Measurements from ENCODE around the gene MYPN. TPM values are rescaled to one million over a fixed set of nuclear protein-coding genes. Genes with fewer than 3 reads are reported as not detected.

Gene MYPN
- total and polyA plus RNA-seq, 11 donors = 33.4 to 240 (median 152) TPM

DNA sequence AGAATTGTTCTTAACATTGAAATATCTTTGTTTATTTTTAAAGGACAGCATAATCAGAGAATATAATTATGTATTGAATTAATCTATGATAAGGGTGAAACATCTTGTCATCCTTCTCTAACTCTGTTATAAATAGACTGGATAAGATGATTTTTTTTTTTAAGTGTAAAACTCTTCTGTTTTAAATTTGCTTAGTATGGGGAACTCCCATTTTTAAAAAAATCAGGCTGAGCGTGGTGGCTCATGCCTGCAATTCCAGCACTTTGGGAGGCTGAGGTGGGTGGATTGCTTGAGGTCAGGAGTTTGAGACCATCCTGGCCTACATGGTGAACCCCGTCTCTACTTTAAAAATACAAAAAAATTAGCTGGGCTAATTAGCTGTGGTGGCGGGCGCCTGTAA lies 24.8 kb upstream of the MYPN start:
- DNase-seq (no peak), ATAC-seq (no peak)
- Histone ChIP-seq H3K4me3 (no peak overlapping the region), H3K36me3 (no peaks in the 10 kb centered on the region), H3K9me3 (no peaks in the 10 kb centered on the region), H3K27ac (peak overlapping the region in 7 of 12 donors; percentile 4 to 50 (median 42)), H3K27me3 (no peaks in the 10 kb centered on the region), H3K4me1 (peaks cover 0 to 26% (median 0%) of the 10 kb centered on the region in 12 donors)
- intact Hi-C loops (cut with DNase I) = loop anchor here in 7 of 10 donors (5.0 to 10.0 kb wide), 3 partner anchors 73 to 220 kb away; no protein-coding TSS in a partner anchor
- WGBS, 4 donors = 76 to 85% (median 78%) methylated on average over 4 of the region's 4 CpGs
- no peak for TF ChIP-seq POLR2A (IDR thresholded peaks at IDR 0.05)
- TF ChIP-seq, protein P1, sequence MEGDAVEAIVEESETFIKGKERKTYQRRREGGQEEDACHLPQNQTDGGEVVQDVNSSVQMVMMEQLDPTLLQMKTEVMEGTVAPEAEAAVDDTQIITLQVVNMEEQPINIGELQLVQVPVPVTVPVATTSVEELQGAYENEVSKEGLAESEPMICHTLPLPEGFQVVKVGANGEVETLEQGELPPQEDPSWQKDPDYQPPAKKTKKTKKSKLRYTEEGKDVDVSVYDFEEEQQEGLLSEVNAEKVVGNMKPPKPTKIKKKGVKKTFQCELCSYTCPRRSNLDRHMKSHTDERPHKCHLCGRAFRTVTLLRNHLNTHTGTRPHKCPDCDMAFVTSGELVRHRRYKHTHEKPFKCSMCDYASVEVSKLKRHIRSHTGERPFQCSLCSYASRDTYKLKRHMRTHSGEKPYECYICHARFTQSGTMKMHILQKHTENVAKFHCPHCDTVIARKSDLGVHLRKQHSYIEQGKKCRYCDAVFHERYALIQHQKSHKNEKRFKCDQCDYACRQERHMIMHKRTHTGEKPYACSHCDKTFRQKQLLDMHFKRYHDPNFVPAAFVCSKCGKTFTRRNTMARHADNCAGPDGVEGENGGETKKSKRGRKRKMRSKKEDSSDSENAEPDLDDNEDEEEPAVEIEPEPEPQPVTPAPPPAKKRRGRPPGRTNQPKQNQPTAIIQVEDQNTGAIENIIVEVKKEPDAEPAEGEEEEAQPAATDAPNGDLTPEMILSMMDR (IDR thresholded peaks at IDR 0.05) = no peak

DNA sequence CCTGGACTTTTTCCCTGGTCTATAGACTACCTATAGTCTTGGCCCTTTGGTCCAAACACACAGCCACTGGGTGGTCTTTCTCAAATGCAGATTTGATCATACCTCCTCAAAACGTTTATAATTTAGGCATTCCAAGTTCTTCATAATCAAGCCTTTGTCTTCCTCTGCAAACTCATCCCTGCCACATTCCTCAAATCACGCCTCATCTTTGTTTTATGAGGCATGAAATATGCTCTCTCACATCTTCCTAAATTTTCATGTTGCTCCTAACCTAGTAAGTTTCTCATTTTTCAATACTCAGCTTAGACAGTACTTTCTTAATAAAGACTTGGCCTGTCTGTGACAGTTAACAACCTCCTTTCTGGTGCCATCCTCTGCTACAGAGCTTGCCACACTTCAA lies 23.3 kb upstream of the MYPN start:
- 50 to 71% (median 60%) methylated on average over 2 of the region's 2 CpGs for WGBS, 4 donors
- DNase-seq = no peak
- H3K9me3 ChIP-seq = no peaks in the 10 kb centered on the region
- no peak for ATAC-seq
- H3K4me1 ChIP-seq = peaks cover 0 to 26% (median 0%) of the 10 kb centered on the region in 12 donors
- TF ChIP-seq, protein P1 (IDR thresholded peaks at IDR 0.05) = no peak
- TF ChIP-seq POLR2A (IDR thresholded peaks at IDR 0.05) = no peak
- intact Hi-C loops (cut with DNase I) = loop anchor here in 5 of 10 donors (2.0 to 10.0 kb wide), 3 partner anchors 69 to 219 kb away; no protein-coding TSS in a partner anchor
- no peaks in the 10 kb centered on the region for H3K27me3 ChIP-seq
- no peaks in the 10 kb centered on the region for H3K36me3 ChIP-seq
- H3K27ac ChIP-seq = peak overlapping the region in 7 of 12 donors; percentile 36 to 87 (median 79)
- H3K4me3 ChIP-seq = no peak overlapping the region

DNA sequence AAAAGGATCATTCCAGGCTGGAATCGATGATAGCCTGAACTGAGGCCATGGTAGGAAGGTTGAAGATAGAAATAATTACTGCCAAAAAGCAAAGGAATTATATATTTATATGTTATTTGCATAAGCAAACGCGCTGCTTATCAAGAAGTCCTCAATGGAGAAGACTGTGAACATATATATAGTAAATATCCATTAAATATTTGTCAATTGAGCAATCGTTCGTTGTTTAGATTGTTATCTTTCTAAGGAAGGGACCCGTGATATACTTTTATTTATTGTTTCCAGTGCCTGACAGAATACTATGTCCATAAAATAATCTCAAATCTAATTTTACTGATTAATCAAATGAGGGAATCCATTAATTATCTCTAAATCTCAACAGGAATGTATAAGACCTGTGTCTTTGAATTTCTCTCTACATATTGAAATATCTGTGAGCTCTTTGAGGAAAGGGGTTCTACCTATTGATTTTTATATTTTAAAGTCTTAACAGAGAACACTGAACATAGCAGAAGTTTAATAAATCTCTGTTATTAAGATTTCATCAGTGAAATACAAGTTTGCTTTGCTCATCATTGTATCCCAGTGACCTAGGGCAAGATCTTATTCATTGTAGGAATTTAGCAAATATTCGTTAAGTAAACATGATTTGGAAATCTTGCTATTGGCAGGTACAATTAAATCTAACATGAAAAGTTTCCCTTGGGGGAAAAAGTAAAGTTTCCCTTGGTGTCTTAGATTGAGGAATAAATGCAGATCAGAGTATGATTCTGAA lies 22.2 kb upstream of the MYPN start:
- Histone ChIP-seq H3K36me3 (no peaks in the 10 kb centered on the region), H3K27me3 (no peaks in the 10 kb centered on the region), H3K4me3 (peak overlapping the region in 5 of 12 donors; percentile 43 to 56 (median 51)), H3K9me3 (no peaks in the 10 kb centered on the region), H3K4me1 (peaks cover 0 to 26% (median 0%) of the 10 kb centered on the region in 12 donors), H3K27ac (peak overlapping the region; percentile 51 to 95 (median 76))
- ATAC-seq = no peak
- no peak for TF ChIP-seq POLR2A (IDR thresholded peaks at IDR 0.05)
- TF ChIP-seq, protein P1 (IDR thresholded peaks at IDR 0.05) = no peak
- DNase-seq = no peak
- WGBS, 4 donors = 76 to 81% (median 78%) methylated on average over 7 of the region's 7 CpGs
- intact Hi-C loops (cut with DNase I) = loop anchor here in 5 of 10 donors (2.0 to 10.0 kb wide), 3 partner anchors 68 to 218 kb away; no protein-coding TSS in a partner anchor

DNA sequence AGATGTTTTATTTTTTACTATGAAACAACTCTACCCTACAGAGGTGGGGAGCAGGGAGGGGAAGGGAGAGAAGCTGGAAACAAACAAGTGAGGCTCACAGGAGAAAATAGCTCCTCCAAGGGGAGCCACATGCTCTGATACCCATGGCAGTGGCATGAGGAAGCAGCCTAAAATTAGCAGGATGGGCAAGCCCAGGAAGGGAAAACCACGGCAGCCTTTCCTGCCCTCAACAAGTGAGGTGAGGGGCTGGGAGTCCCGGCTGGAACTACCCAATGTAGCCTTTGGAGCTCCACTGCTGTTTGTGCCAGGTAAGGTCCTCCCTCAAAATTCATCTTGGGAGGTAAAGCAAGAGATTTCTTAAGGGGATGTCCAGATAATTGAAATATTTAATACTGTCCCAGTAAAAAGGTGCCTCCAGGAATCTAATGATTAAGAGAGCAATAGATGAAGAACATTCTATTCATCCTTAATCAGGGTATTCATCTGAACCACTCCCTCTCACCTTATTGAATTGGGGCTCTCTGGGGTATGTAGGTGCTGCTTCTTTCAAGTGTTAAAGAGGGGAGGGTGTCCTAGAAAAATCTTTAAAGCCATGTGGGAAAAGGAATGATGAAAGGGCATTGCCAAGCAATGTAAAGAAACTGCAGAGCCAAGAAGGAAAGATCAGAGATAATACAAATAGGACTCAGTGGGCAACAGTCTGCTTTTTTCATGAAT lies 21.4 kb upstream of the MYPN start:
- WGBS, 4 donors = 17 to 45% (median 20%) methylated on average over 2 of the region's 2 CpGs
- Histone ChIP-seq H3K27ac (peak overlapping the region; percentile 51 to 95 (median 76)), H3K27me3 (no peaks in the 10 kb centered on the region), H3K4me3 (peak overlapping the region in 11 of 12 donors; percentile 3 to 56 (median 43)), H3K36me3 (no peaks in the 10 kb centered on the region), H3K4me1 (peaks cover 0 to 26% (median 0%) of the 10 kb centered on the region in 12 donors), H3K9me3 (no peaks in the 10 kb centered on the region)
- intact Hi-C loops (cut with DNase I) = loop anchor here in 5 of 10 donors (2.0 to 10.0 kb wide), 3 partner anchors 67 to 217 kb away; no protein-coding TSS in a partner anchor
- DNase-seq = peak in 4 of 5 donors; percentile 65 to 75 (median 70)
- ATAC-seq = peak; percentile 88 to 96 (median 91)
- TF ChIP-seq, protein P1 (IDR thresholded peaks at IDR 0.05) = no peak
- TF ChIP-seq POLR2A (IDR thresholded peaks at IDR 0.05) = peak in 1 of 2 donors; percentile 57
